NK-92 treated with Interleukin-12 subunit alpha and Interleukin-12 subunit beta, amount 100 ng/mL, for 24 hours (cell line): ENCODE data around the gene DGKQ.
"Not testable (repeated sequence)": the region's sequence is repeated elsewhere in the genome, so short reads cannot be mapped to it uniquely, and the experiment has no call there.

Experiments used
- DNase-seq: peaks from one replicate; lab custom pipeline; 2025; lab: John Stamatoyannopoulos, UW

The DGKQ gene

DNA sequence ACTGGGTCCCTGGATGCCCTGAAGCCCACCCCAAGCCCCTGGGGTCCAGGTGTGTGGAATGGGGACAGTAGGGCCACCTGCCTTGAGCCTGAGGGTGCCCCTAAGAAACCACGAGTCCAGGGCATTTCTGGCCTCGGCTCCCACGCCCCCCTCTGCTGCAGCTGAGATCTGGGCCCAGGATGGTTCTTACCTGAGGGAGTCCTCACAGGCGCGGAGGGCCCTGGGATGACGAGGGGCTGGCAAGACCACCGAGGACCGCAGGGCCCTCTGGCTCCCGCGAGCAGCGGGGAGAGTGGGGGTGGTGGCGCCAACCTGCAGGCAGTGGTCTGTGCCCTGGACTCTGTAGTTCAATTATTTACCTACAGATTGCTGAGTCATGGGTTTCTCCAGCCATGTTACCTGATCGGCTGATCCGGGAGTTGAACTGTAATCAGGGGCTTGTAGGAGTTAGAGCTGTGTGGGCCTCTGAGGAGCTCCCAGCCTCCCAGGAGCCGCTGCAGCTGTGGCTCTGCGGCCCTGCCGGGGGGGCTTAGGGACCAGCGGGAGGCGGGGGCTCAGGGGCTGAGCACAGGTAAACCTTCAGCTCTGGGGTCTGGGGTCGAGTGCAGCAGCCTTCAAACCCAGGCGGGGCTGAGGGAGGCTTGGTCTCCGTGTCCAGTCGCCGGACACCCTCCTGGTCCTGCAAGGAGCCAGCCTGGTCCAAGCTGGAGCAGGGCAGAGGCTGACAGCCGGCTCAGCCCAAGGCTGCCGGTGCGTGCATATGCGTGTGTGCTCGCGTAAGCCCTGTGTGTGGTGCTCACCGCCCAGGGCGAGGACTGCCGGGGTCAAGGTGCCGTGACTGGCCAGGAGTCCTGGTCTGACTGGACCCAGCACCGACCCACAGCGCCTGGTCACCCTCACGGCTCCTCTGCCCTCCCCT, 20.0 kb upstream of the DGKQ start, which contains the start of gene SLC26A1:
SLC26A1 (minus strand) TSS at position 294 of the 919 bp plus-strand sequence. CDS start 1,701 bp downstream, outside the sequence.
- no peak for DNase-seq

GRCh38 chr4:992297-993110, 19.1 kb upstream of the DGKQ start:
- DNase-seq = no peak

DNA sequence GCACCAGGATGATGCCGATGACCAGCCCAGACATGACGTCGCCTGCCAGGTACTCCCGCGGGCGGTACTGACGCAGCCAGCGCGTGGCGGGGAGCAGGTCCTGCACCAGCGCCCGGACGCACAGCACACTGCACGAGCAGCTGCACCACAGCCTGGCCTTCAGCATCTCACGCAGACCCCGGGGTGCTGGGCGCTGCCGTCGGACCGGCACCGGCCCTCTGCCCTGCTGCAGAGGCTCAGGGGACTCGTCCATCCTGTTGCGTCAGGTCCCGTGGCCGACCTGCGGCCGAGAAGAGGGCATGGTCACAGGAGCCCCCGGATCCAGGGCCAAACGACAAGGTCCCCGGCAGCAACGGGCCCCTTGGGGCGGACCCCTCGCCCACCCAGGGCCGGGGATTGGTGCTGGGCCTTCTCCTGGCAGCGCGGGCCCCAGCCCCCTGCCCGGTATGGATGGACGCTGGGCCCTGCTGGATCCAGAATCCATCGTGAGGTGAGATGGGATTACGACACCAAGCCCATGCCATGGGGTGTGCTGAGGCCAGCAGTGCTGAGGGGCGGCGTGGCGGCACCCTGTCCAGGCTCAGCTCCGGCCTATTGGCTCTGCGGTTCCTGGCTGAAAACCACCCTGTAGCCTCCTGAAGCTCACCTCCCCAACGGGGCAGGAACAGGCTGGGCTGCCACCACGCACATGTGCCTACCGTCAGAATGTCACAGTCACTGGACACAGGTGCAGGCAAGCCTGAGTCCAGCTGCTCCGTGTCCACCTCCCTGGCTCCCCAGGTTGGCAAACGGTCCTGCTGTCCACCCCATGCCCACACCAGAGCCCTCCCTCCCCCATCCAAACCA, 18.3 kb upstream of the DGKQ start:
- DNase-seq = no peak

- no peak for DNase-seq
Observed at GRCh38 chr4:990746-991367, 17.5 kb upstream of the DGKQ start.

GRCh38 chr4:989722-990471, 16.5 kb upstream of the DGKQ start:
- DNase-seq = no peak

GRCh38 chr4:988726-989721, 15.7 kb upstream of the DGKQ start:
- DNase-seq = no peak

DNA sequence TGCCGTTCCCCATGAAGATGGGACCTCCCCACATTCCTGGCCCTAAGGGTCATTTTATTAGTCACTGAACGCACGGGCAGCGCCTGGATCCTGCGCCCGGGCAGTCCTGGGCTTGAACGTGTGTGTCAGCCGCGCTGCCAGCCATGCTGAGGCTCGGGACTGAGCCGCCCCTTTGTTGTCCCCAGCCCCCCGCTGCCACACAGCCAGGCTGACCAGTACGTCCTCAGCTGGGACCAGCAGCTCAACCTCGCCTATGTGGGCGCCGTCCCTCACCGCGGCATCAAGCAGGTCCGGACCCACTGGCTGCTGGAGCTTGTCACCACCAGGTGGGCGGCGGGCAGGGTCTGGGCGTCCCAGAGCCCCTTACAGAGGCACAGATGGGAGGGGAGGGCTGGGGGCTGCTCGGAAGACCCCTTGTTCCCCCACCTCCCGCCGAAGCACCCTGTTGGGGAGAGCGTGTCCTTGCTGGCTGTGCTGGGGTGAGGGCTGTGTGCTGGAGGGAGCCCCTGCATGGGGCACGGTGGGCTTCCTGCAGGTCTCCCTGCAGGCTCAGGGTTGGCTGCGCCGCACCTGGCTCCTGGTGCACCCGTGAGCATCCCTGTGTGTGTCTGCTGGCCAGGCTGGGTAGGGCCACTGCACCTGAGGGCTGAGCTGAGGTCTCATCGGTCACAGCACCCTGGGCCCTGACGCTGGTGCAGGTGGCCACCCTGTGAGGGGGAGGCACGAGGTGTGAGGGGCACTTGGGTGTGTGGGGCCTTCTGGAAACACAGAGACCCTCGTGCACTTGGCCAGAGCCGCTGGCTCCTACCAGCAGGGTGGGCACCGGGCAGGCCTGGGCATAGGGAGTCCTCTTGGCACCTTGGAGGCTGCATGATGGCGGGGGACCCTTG, 14.5 kb upstream of the DGKQ start:
- DNase-seq = no peak

DNA sequence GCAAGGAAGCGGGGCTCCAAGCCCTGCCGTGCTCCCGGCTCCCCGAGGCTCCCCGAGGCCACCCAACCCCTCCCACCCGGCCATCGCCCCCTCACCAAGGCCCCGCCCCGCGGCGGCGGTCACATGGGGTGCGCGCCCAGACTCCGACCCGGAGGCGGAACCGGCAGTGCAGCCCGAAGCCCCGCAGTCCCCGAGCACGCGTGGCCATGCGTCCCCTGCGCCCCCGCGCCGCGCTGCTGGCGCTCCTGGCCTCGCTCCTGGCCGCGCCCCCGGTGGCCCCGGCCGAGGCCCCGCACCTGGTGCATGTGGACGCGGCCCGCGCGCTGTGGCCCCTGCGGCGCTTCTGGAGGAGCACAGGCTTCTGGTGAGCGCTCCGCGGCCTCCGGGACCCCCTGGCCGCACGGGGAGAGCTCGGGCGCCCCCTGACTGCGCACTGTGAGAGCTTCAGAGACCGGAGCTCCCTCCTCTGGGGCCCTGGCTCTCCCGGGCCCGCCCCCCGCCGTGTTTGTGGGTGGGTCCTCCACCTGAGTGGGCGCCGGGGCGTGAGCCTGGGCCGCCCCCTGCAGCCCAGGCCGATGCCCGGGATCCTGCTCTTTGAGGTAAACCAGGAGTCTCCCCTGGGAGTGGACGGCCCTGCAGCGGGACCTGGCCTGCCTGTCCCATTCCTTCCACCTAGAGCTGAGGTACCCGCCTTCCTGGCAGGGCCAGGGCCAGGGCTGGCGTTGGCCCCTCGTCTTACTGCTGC, 13.7 kb upstream of the DGKQ start, which contains the start of gene IDUA:
IDUA (plus strand) TSS at position 166 of the 745 bp plus-strand sequence; CDS start at position 207, 41 bp downstream.
- DNase-seq = peak; percentile 31

DNA sequence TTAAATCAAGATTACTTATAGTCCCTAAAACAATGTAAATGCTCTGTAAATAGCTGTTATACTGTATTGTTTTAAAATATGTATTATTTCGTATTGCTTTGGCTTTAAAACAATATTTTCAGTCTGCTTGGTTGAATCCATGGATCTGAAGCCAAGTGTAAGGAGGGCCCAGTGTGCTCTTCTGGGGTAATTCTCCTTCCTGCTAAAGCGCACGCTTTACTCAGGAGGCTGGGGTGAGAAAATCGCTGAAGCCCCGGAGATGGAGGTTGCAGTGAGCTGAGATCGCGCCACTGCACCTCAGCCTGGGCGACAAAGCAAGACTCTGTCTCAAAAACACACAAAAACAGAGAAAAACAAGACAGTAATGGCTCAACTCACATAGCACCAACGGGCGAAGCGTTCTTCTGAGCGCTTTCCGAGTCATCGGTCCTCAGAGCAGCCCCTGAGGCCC, 13.1 kb upstream of the DGKQ start:
- no peak for DNase-seq

DNA sequence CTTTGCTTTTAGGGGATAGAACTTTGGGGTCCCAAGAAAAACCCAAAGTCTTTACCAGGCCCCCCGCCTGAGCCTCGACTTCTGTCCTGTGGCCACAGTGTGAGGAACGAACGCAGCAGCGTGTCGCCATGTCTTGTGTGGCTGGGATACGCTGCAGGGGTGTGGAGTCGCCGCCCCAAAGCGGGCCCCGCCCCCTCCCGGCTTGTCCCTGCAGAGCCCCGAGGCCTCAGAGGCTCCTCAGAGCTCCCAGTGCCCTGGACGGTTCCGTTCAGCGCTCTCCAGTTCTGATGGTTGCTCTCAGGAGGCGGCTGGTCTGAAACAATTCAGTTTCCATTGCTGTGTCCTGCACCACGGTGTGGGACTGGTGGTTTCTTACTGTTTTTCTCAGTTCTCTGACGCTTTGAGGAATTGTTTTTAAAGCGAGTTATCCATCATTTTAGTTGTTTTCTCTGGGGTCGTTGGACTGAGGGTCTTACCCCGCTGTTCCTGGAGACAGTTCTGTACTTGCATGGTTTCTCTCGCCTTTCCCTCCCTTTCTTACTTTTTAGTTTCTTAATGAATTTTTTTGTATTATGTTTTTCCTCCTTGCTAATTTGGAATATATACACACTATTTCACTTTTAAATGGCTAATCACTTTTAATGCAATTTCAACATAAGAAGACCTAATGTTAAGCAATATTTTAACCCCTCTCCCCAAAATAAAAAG, 11.9 kb upstream of the DGKQ start:
- no peak for DNase-seq

- DNase-seq = no peak
Observed at GRCh38 chr4:984336-985054, 11.1 kb upstream of the DGKQ start.

- no peak for DNase-seq
Observed at GRCh38 chr4:982814-983213, 9.4 kb upstream of the DGKQ start.

- no peak for DNase-seq
Observed at GRCh38 chr4:982291-982690, 8.9 kb upstream of the DGKQ start.

DNA sequence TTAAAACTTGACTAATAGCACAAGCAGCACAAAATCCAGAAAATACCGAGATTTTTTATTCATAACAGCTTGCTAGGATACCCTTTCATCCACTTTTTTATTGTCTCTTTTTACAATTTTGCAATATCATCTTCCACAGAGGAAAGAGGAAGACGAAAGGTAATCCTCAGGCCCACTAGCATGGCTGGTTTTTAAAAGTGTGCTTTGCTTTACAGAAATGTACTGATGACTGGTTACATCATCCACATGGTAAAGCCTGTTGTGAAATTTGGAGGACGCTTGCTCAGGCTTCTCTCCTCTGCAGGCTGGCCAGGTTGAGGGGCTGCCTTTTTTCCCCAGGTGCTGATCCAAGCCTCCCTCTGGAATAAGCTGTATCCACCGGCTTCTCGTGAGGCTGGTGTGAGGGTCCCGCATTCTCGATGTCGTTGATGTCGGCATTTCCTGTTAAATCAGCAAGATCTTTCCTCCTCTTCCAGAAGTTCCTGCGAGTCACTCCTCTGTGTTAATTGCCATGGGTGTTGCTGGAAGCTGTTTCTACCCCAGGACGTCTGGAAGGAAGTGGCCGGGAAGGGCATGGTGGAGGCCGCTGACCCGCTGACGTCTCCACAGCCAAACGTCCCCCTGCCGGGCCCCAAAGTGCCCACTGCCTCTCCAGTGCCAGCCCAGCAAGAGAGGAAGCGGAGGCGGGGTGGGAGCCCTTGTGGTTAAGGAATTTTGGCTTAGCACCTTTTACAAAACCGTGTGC, 5.8 kb upstream of the DGKQ start:
- no peak for DNase-seq

- not testable (repeated sequence) for DNase-seq
Observed at GRCh38 chr4:976016-976415, 2.6 kb upstream of the DGKQ start.
